Thoracic aorta (tissue), 2 donors: Measurements from ENCODE around the gene COL1A1. TPM values are rescaled to one million over a fixed set of nuclear protein-coding genes. Genes with fewer than 3 reads are reported as not detected.
A peak's percentile ranks its signal among the peaks of the same experiment; 100 is the strongest.

ENCODE experiments used
- ATAC-seq: fragments of 150-250 bp; one replicate; pipeline ENCODE4 v1.8.0; 2017; ENCODE audit warnings: low read depth; ENCODE audit not compliant: insufficient number of reproducible peaks, low FRiP score
- DNase-seq: peaks from one replicate; pipeline ENCODE4 v3.0.0-alpha.2; 2020; ENCODE audit warnings: low spot score
- H3K27ac ChIP-seq, 2 donors: fragments of 200-600 bp; sonication (generic); 1 replicate in 1 of 2; 2 replicates in 1 of 2; pipeline ENCODE4 v1.5.1; 2016; ENCODE audit warnings: mild to moderate bottlenecking in 2 of 2, moderate library complexity in 2 of 2
- H3K27me3 ChIP-seq: fragments of 200-600 bp; sonication (generic); replicated peaks from 2 replicates; pipeline ENCODE4 v1.6.0; 2016; ENCODE audit warnings: mild to moderate bottlenecking; ENCODE audit not compliant: insufficient read depth
- H3K36me3 ChIP-seq: fragments of 200-600 bp; sonication (generic); one replicate; pipeline ENCODE4 v1.5.1; 2016
- H3K4me1 ChIP-seq, 2 donors: fragments of 200-600 bp; sonication (generic); 1 replicate in 1 of 2; 2 replicates in 1 of 2; pipeline versions ENCODE4 v1.5.1 to v1.6.0; 2016; ENCODE audit warnings: low read depth in 2 of 2, mild to moderate bottlenecking in 1 of 2; ENCODE audit not compliant: control insufficient read depth in 1 of 2
- H3K4me3 ChIP-seq: fragments of 200-600 bp; sonication (generic); 2 replicates; pipeline ENCODE4 v1.5.1; 2016; ENCODE audit warnings: mild to moderate bottlenecking
- H3K9me3 ChIP-seq: fragments of 200-600 bp; sonication (generic); 2 replicates; pipeline ENCODE4 v1.5.1; 2016
- CTCF ChIP-seq: fragments of 200-600 bp; sonication (generic); IDR thresholded peaks from one replicate; pipeline ENCODE4 v1.5.1; 2019; ENCODE audit warnings: antibody characterized with exemption
- total RNA-seq, 2 donors: library from RNA; depleted of rRNA; stranded (reverse); fragments of >200 nt; gene quantifications; one replicate each; pipeline versions ENCODE4 v1.1.0 to v1.2.3, GENCODE V29; 2016

The COL1A1 gene
- total RNA-seq, 2 donors from 2014 or later, result 261 to 270 TPM

GRCh38 chr17:50169121-50169764 lies 32.2 kb downstream of the COL1A1 start:
- Histone ChIP-seq H3K27ac (peak overlapping the region; percentile 98 to 99), H3K36me3 (peaks cover 9% of the 10 kb centered on the region), H3K9me3 (no peaks in the 10 kb centered on the region), H3K4me1 (peaks cover 35 to 76% of the 10 kb centered on the region in 2 donors), H3K4me3 (no peak overlapping the region), H3K27me3 (no peaks in the 10 kb centered on the region)
- ATAC-seq, result no peak
- peak; percentile 78 for TF ChIP-seq CTCF
- no peak for DNase-seq

- H3K4me1 ChIP-seq, result peaks cover 30 to 75% of the 10 kb centered on the region in 2 donors
- peak overlapping the region; percentile 98 to 99 for H3K27ac ChIP-seq
- no peaks in the 10 kb centered on the region for H3K9me3 ChIP-seq
- ATAC-seq (no peak), DNase-seq (no peak)
- peaks cover 9% of the 10 kb centered on the region for H3K36me3 ChIP-seq
- H3K4me3 ChIP-seq, result peak overlapping the region; percentile 62
- no peaks in the 10 kb centered on the region for H3K27me3 ChIP-seq
- TF ChIP-seq CTCF, result no peak
These were observed 33.1 kb downstream of the COL1A1 start for GRCh38 chr17:50168319-50168718.

- ATAC-seq, result no peak
- H3K27ac ChIP-seq, result peak overlapping the region; percentile 98 to 99
- no peak for TF ChIP-seq CTCF
- H3K4me3 ChIP-seq, result peak overlapping the region; percentile 62
- no peaks in the 10 kb centered on the region for H3K9me3 ChIP-seq
- DNase-seq, result no peak
- H3K4me1 ChIP-seq, result peaks cover 24 to 66% of the 10 kb centered on the region in 2 donors
- no peaks in the 10 kb centered on the region for H3K27me3 ChIP-seq
- peaks cover 9% of the 10 kb centered on the region for H3K36me3 ChIP-seq
These were observed 34.1 kb downstream of the COL1A1 start for GRCh38 chr17:50167371-50167770.

GRCh38 chr17:50166518-50167181 lies 34.8 kb downstream of the COL1A1 start:
- H3K27ac ChIP-seq, result peak overlapping the region; percentile 98 to 99
- ATAC-seq (no peak), DNase-seq (no peak)
- no peaks in the 10 kb centered on the region for H3K27me3 ChIP-seq
- H3K4me1 ChIP-seq, result peaks cover 24 to 67% of the 10 kb centered on the region in 2 donors
- H3K36me3 ChIP-seq, result peaks cover 9% of the 10 kb centered on the region
- TF ChIP-seq CTCF, result peak; percentile 21
- H3K9me3 ChIP-seq, result no peaks in the 10 kb centered on the region
- peak overlapping the region; percentile 84 for H3K4me3 ChIP-seq

GRCh38 chr17:50165867-50166517 lies 35.4 kb downstream of the COL1A1 start, which contains the start of gene SGCA:
Gene SGCA (plus strand): TSS chr17:50166005. CDS start chr17:50166041, 36 bp downstream.
- H3K4me3 ChIP-seq, result peak within 1 kb of the TSS; percentile 84

More at GRCh38 chr17:50165867-50166517, 35.4 kb downstream of the COL1A1 start, which contains the start of gene SGCA:
- no peaks in the 10 kb centered on the region for H3K9me3 ChIP-seq
- H3K27ac ChIP-seq, result peak within 1 kb of the TSS; percentile 93 to 99
- DNase-seq (no peak), ATAC-seq (peak; percentile 5)
- peaks cover 9% of the 10 kb centered on the region for H3K36me3 ChIP-seq
- peaks cover 25 to 68% of the 10 kb centered on the region in 2 donors for H3K4me1 ChIP-seq
- no peaks in the 10 kb centered on the region for H3K27me3 ChIP-seq
- no peak for TF ChIP-seq CTCF
